OCI-LY7 (cell line): ENCODE measurements around the gene IRX4. TPM values are rescaled to one million over a fixed set of nuclear protein-coding genes. Genes with fewer than 3 reads are reported as not detected.

ENCODE experiments used
- BruUV-seq: library from RNA; stranded (reverse); fragments of 400-500 nt; replicated peaks from 2 replicates; lab custom pipeline; 2021; lab: Mats Ljungman, UMichigan
- CTCF ChIA-PET: fragments of 300-600 bp; sonication (Branson Sonifier 250); formaldehyde crosslinking; loops from one replicate; lab custom pipeline; 2022; ENCODE audit warnings: antibody characterized with exemption; ENCODE audit not compliant: unreplicated experiment; lab: Charles Lee
- POLR2A ChIA-PET: fragments of 300-600 bp; sonication (Branson Sonifier 250); formaldehyde crosslinking; loops from one replicate; lab custom pipeline; 2022; ENCODE audit warnings: antibody characterized with exemption; lab: Charles Lee
- DNase-seq: peaks from one replicate; pipeline ENCODE4 v3.0.0-alpha.2; 2015; ENCODE audit warnings: low spot score
- H2AFZ ChIP-seq: fragments of 200-600 bp; sonication (generic), shearing (Covaris generic); 2 replicates; pipeline ENCODE4 v1.6.1; 2014; ENCODE audit warnings: mild to moderate bottlenecking, antibody characterized with exemption, low read length, moderate library complexity
- H3K27ac ChIP-seq: fragments of 200-600 bp; sonication (generic); 2 replicates; pipeline ENCODE4 v1.5.1; 2014; ENCODE audit warnings: mixed run types, low read depth, mild to moderate bottlenecking, moderate library complexity, low read length, inconsistent platforms; ENCODE audit not compliant: poor library complexity, severe bottlenecking
- H3K36me3 ChIP-seq: fragments of 200-600 bp; sonication (generic); 2 replicates; pipeline ENCODE4 v1.6.1; 2014; ENCODE audit warnings: mild to moderate bottlenecking, antibody characterized with exemption, low read length, moderate library complexity, mixed read lengths; ENCODE audit not compliant: insufficient read depth
- H3K4me1 ChIP-seq: fragments of 200-600 bp; sonication (generic); 2 replicates; pipeline ENCODE4 v1.5.1; 2014; ENCODE audit warnings: mild to moderate bottlenecking, low read length; ENCODE audit not compliant: insufficient read depth, poor library complexity, severe bottlenecking
- H3K4me2 ChIP-seq: fragments of 200-600 bp; sonication (generic); 2 replicates; pipeline ENCODE4 v1.6.1; 2014; ENCODE audit warnings: mild to moderate bottlenecking, low read length
- H3K4me3 ChIP-seq: fragments of 200-600 bp; sonication (generic); 2 replicates; pipeline ENCODE4 v1.5.1; 2014; ENCODE audit warnings: mild to moderate bottlenecking, low read depth, low read length; ENCODE audit not compliant: poor library complexity, severe bottlenecking
- H3K79me2 ChIP-seq: fragments of 200-600 bp; sonication (generic); 2 replicates; pipeline ENCODE4 v1.6.1; 2016; ENCODE audit warnings: low read depth, mild to moderate bottlenecking, low read length, moderate library complexity, mixed read lengths; ENCODE audit not compliant: insufficient read depth
- H3K9me2 ChIP-seq: fragments of 200-600 bp; sonication (generic); 2 replicates; pipeline ENCODE4 v1.6.1; 2016; ENCODE audit warnings: mild to moderate bottlenecking, low read length, mixed read lengths; ENCODE audit not compliant: insufficient read depth
- H3K9me3 ChIP-seq: fragments of 200-600 bp; sonication (generic); 2 replicates; pipeline ENCODE4 v1.6.1; 2014; ENCODE audit warnings: mild to moderate bottlenecking, mixed run types, low read length, mixed read lengths
- H4K20me1 ChIP-seq: fragments of 200-600 bp; sonication (generic); 2 replicates; pipeline ENCODE4 v1.6.1; 2014; ENCODE audit warnings: mild to moderate bottlenecking, antibody characterized with exemption, low read length, moderate library complexity, mixed read lengths; ENCODE audit not compliant: insufficient read depth
- EZH2phosphoT487 ChIP-seq: fragments of 200-600 bp; sonication (generic); IDR thresholded peaks from 2 replicates; pipeline ENCODE4 v1.6.1; 2018; ENCODE audit warnings: low read depth, borderline replicate concordance, mild to moderate bottlenecking, mixed run types, antibody characterized with exemption, low read length, moderate library complexity, mixed read lengths
- intact Hi-C: fragments of 100-400 bp; cut with micrococcal nuclease; formaldehyde crosslinking; loops from one replicate; pipeline ENCODE4 v1.10.0; 2022; ENCODE audit not compliant: unreplicated experiment
- total RNA-seq, 2 experiments: library from RNA; depleted of rRNA in 1 of 2; stranded (reverse); fragments of >200 nt in 1 of 2; shearing (Covaris generic) in 1 of 2; gene quantifications; 2 replicates each; pipeline ENCODE4 v1.2.3, GENCODE V29; 2014 to 2022
- TF ChIP-seq, protein P1 (sequence below): fragments of 200-600 bp; sonication (generic); conservative IDR thresholded peaks from 2 replicates; pipeline ENCODE4 v1.5.1; 2014; ENCODE audit warnings: mild to moderate bottlenecking, antibody characterized with exemption, low read length, moderate library complexity, mixed read lengths

Gene IRX4
- total RNA-seq, 2 experiments from 2014 or later = not detected

DNA sequence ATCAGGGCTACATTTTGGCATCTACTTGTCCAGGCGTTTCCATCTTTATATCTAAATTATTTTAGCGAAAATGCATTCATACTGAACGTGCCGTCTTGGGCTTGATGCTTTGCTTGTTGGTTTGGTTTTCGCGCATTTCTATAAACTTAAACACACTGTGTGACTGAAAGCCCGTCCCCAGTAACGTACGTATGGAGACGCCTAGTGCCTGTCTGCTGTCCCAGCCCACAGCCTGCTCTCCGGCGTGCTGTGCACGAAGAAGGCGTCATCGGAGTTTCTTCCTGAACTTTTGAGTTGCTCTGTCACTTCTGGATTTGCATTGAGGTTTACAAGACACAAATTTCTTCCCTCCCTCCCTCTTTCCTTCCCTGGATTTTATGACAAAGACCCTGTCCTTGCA is 40.6 kb upstream of the IRX4 start:
- H3K4me2 ChIP-seq = no peak overlapping the region
- ChIA-PET POLR2A (no interaction called here), CTCF (no interaction called here)
- no peak overlapping the region for H3K4me3 ChIP-seq
- no peaks in the 10 kb centered on the region for H3K4me1 ChIP-seq
- H3K79me2 ChIP-seq = no peaks in the 10 kb centered on the region
- intact Hi-C loops = no loop called here
- H3K9me3 ChIP-seq = no peaks in the 10 kb centered on the region
- H4K20me1 ChIP-seq = no peaks in the 10 kb centered on the region
- no peak overlapping the region for H2AFZ ChIP-seq
- no peaks in the 10 kb centered on the region for H3K36me3 ChIP-seq
- no peaks in the 10 kb centered on the region for H3K9me2 ChIP-seq
- BruUV-seq = no TSS peak
- TF ChIP-seq, protein P1, sequence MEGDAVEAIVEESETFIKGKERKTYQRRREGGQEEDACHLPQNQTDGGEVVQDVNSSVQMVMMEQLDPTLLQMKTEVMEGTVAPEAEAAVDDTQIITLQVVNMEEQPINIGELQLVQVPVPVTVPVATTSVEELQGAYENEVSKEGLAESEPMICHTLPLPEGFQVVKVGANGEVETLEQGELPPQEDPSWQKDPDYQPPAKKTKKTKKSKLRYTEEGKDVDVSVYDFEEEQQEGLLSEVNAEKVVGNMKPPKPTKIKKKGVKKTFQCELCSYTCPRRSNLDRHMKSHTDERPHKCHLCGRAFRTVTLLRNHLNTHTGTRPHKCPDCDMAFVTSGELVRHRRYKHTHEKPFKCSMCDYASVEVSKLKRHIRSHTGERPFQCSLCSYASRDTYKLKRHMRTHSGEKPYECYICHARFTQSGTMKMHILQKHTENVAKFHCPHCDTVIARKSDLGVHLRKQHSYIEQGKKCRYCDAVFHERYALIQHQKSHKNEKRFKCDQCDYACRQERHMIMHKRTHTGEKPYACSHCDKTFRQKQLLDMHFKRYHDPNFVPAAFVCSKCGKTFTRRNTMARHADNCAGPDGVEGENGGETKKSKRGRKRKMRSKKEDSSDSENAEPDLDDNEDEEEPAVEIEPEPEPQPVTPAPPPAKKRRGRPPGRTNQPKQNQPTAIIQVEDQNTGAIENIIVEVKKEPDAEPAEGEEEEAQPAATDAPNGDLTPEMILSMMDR = no peak
- no peak for TF ChIP-seq EZH2phosphoT487
- no peak overlapping the region for H3K27ac ChIP-seq
- no peak for DNase-seq

DNA sequence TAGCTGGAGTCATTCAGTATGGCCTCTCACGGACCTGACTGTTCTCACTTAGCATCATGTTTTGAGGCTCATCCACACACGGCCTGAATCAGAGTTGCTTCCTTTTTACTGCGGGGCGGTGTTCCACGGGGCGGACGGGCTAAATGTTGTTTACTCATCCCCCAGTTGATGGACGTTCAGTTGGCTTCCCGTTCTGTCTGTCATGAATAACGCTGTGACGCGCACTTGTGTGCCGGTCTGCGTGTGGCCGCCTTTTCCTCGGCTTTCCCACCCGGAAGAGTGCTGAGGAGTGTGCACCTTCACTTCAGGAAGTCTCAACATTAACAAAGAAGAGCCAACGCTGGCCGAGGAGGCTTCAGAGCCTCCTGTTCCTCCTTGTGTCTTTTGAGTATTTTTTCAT is 39.0 kb upstream of the IRX4 start:
- no peak overlapping the region for H3K4me2 ChIP-seq
- intact Hi-C loops = no loop called here
- H3K36me3 ChIP-seq = no peaks in the 10 kb centered on the region
- TF ChIP-seq, protein P1 = no peak
- TF ChIP-seq EZH2phosphoT487 = no peak
- H3K9me3 ChIP-seq = no peaks in the 10 kb centered on the region
- ChIA-PET CTCF (no interaction called here), POLR2A (interaction anchor here (0.6 kb wide), 1 partner anchor 164 kb away, joined by 3 read pairs; no protein-coding TSS in a partner anchor)
- H3K27ac ChIP-seq = no peak overlapping the region
- H3K4me1 ChIP-seq = no peaks in the 10 kb centered on the region
- no peak overlapping the region for H2AFZ ChIP-seq
- no peaks in the 10 kb centered on the region for H4K20me1 ChIP-seq
- no peak overlapping the region for H3K4me3 ChIP-seq
- DNase-seq = no peak
- no TSS peak for BruUV-seq
- no peaks in the 10 kb centered on the region for H3K9me2 ChIP-seq
- no peaks in the 10 kb centered on the region for H3K79me2 ChIP-seq

DNA sequence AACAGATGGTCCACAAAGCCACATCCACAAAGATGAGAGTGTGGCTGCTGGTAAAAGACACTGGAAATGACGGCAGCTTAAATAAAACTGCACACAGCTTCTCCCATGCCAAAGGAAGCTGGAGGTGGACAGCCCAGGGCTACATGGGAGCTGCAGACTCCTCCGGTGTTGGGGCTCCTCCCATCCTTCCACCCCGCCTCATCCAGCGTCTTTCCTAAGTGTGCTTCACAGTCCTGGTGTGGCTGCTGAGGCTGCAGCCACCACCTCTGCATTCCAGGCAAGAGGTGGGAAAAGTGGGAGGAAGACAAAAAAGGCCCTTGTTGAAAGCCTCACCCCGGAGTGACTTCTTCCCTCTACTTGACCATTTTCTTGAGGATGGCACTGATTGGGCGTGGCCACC is 37.0 kb upstream of the IRX4 start:
- no TSS peak for BruUV-seq

More for the DNA sequence above, 37.0 kb upstream of the IRX4 start:
- no peak overlapping the region for H3K4me2 ChIP-seq
- DNase-seq = no peak
- CTCF ChIA-PET = no interaction called here
- H3K4me1 ChIP-seq = no peaks in the 10 kb centered on the region
- H3K27ac ChIP-seq = no peak overlapping the region
- no peak overlapping the region for H2AFZ ChIP-seq
- H3K79me2 ChIP-seq = no peaks in the 10 kb centered on the region
- H3K9me2 ChIP-seq = no peaks in the 10 kb centered on the region
- H3K4me3 ChIP-seq = no peak overlapping the region
- no peaks in the 10 kb centered on the region for H3K9me3 ChIP-seq
- POLR2A ChIA-PET = no interaction called here
- H4K20me1 ChIP-seq = no peaks in the 10 kb centered on the region
- no peak for TF ChIP-seq EZH2phosphoT487
- TF ChIP-seq, protein P1 = no peak
- intact Hi-C loops = no loop called here
- no peaks in the 10 kb centered on the region for H3K36me3 ChIP-seq
